H1 (cell line): Measurements from ENCODE around the gene LDLRAD4. TPM values are rescaled to one million over a fixed set of nuclear protein-coding genes. Genes with fewer than 3 reads are reported as not detected.
"Not testable (repeated sequence)": the region's sequence is repeated elsewhere in the genome, so short reads cannot be mapped to it uniquely, and the experiment has no call there.

ENCODE experiments used
- CTCF ChIA-PET: fragments of 300-600 bp; sonication (Branson Sonifier 250); formaldehyde crosslinking; loops from one replicate; lab custom pipeline; 2021; ENCODE audit not compliant: partially characterized antibody; lab: Charles Lee
- POLR2A ChIA-PET: fragments of 300-600 bp; sonication (Branson Sonifier 250); formaldehyde crosslinking; loops from one replicate; lab custom pipeline; 2021; ENCODE audit warnings: inconsistent platforms; ENCODE audit not compliant: partially characterized antibody; lab: Charles Lee
- DNase-seq, 2 experiments: peaks; one replicate each; pipeline versions ENCODE4 v3.0.0 to v3.0.0-alpha.2; 2010 to 2022; ENCODE audit warnings: low spot score in 2 of 2, low read depth in 1 of 2, mixed read lengths in 1 of 2
- FAIRE-seq: peaks from 2 replicates; lab custom pipeline; 2011; peaks lifted over from hg19 to GRCh38; lab: Jason Lieb, UNC
- H2AFZ ChIP-seq: 2 replicates; pipeline ENCODE4 v1.8.1; 2012; ENCODE audit warnings: low read length, inconsistent platforms
- H2AK5ac ChIP-seq: 2 replicates; pipeline ENCODE4 v1.6.1; 2013; ENCODE audit warnings: low read depth, low read length
- H2BK120ac ChIP-seq: replicated peaks from 2 replicates; pipeline ENCODE3; 2013; ENCODE audit warnings: low read depth, low read length, inconsistent platforms
- H2BK12ac ChIP-seq: 2 replicates; pipeline ENCODE4 v1.6.1; 2013; ENCODE audit warnings: low read depth, low read length
- H2BK15ac ChIP-seq: 2 replicates; pipeline ENCODE4 v1.6.1; 2013; ENCODE audit warnings: low read length
- H2BK20ac ChIP-seq: 2 replicates; pipeline ENCODE4 v1.6.1; 2013; ENCODE audit warnings: low read length
- H2BK5ac ChIP-seq: 2 replicates; pipeline ENCODE4 v1.6.1; 2013; ENCODE audit warnings: low read depth, low read length
- H3K14ac ChIP-seq: 2 replicates; pipeline ENCODE4 v1.6.1; 2013; ENCODE audit warnings: inconsistent platforms; ENCODE audit not compliant: insufficient read length
- H3K18ac ChIP-seq: 2 replicates; pipeline ENCODE4 v1.6.1; 2013; ENCODE audit warnings: low read length; ENCODE audit errors: extremely low read depth
- H3K23ac ChIP-seq: 2 replicates; pipeline ENCODE4 v1.6.1; 2013; ENCODE audit warnings: inconsistent platforms; ENCODE audit not compliant: insufficient read length
- H3K23me2 ChIP-seq: 2 replicates; pipeline ENCODE4 v1.6.1; 2013; ENCODE audit warnings: low read depth, low read length
- H3K27ac ChIP-seq: 2 replicates; pipeline ENCODE4 v1.6.1; 2011; ENCODE audit warnings: low read depth, low read length, inconsistent platforms
- H3K27me3 ChIP-seq, 4 experiments: replicated peaks in 1 of 4; 1 replicate in 1 of 4; 2 replicates in 3 of 4; pipeline versions ENCODE4 v1.6.1 to v1.8.1; 2011 to 2013; ENCODE audit warnings: low read length in 3 of 4, mild to moderate bottlenecking in 3 of 4, inconsistent platforms in 2 of 4, mixed read lengths in 2 of 4, moderate library complexity in 1 of 4; ENCODE audit not compliant: control insufficient read depth in 3 of 4, insufficient read depth in 3 of 4; ENCODE audit errors: extremely low read depth in 1 of 4
- H3K36me3 ChIP-seq, 4 experiments: 2 replicates each; pipeline versions ENCODE4 v1.6.1 to v1.8.1; 2011 to 2013; ENCODE audit warnings: mild to moderate bottlenecking in 4 of 4, low read length in 3 of 4, moderate library complexity in 2 of 4, control low read depth in 1 of 4, inconsistent platforms in 1 of 4; ENCODE audit not compliant: insufficient read depth in 4 of 4, control insufficient read depth in 2 of 4
- H3K4ac ChIP-seq: replicated peaks from 2 replicates; pipeline ENCODE3; 2013; ENCODE audit warnings: low read length, low read depth, mixed read lengths, inconsistent platforms; ENCODE audit not compliant: insufficient read length
- H3K4me1 ChIP-seq, 4 experiments: replicated peaks in 1 of 4; 1 replicate in 1 of 4; 2 replicates in 3 of 4; pipeline versions ENCODE4 v1.6.1 to v1.8.1; 2011 to 2013; ENCODE audit warnings: low read length in 3 of 4, inconsistent platforms in 2 of 4, mixed read lengths in 1 of 4; ENCODE audit not compliant: insufficient read depth in 4 of 4, control insufficient read depth in 3 of 4
- H3K4me2 ChIP-seq, 2 experiments: 2 replicates each; pipeline versions ENCODE4 v1.6.1 to v1.8.1; 2011 to 2013; ENCODE audit warnings: low read depth in 2 of 2, low read length in 2 of 2, control low read depth in 1 of 2, inconsistent platforms in 1 of 2, mild to moderate bottlenecking in 1 of 2; ENCODE audit not compliant: insufficient read depth in 1 of 2
- H3K4me3 ChIP-seq, 4 experiments: fragments of 200-600, 300-600 bp in 1 of 4; sonication (generic), shearing (Covaris generic), sonication (Bioruptor Twin) in 1 of 4; 2 replicates each; pipeline versions ENCODE4 v1.5.1 to v1.8.1; 2011 to 2016; ENCODE audit warnings: low read length in 4 of 4, low read depth in 3 of 4, control low read depth in 2 of 4, inconsistent platforms in 2 of 4, mild to moderate bottlenecking in 2 of 4, mixed read lengths in 1 of 4, moderate library complexity in 1 of 4; ENCODE audit not compliant: insufficient read depth in 2 of 4; ENCODE audit errors: extremely low read depth in 1 of 4
- H3K56ac ChIP-seq: replicated peaks from 2 replicates; pipeline ENCODE3; 2013; ENCODE audit warnings: low read depth, mild to moderate bottlenecking, mixed read lengths, low read length, inconsistent platforms; ENCODE audit not compliant: insufficient read length
- H3K79me1 ChIP-seq: 2 replicates; pipeline ENCODE4 v1.6.1; 2013; ENCODE audit warnings: low read depth, low read length, control low read depth
- H3K79me2 ChIP-seq, 2 experiments: 2 replicates each; pipeline versions ENCODE4 v1.6.1 to v1.8.1; 2012 to 2013; ENCODE audit warnings: low read length in 2 of 2, mild to moderate bottlenecking in 2 of 2, inconsistent platforms in 1 of 2; ENCODE audit not compliant: insufficient read depth in 2 of 2, control insufficient read depth in 1 of 2
- H3K9ac ChIP-seq, 4 experiments: replicated peaks in 1 of 4; 1 replicate in 1 of 4; 2 replicates in 3 of 4; pipeline versions ENCODE4 v1.6.1 to v1.8.1; 2011 to 2013; ENCODE audit warnings: low read depth in 3 of 4, low read length in 3 of 4, control low read depth in 2 of 4, mild to moderate bottlenecking in 2 of 4, moderate library complexity in 2 of 4, inconsistent platforms in 1 of 4; ENCODE audit errors: extremely low read depth in 1 of 4
- H3K9me3 ChIP-seq, 2 experiments: 2 replicates each; pipeline versions ENCODE4 v1.6.1 to v1.8.1; 2012 to 2013; ENCODE audit warnings: mild to moderate bottlenecking in 2 of 2, moderate library complexity in 2 of 2, control low read depth in 1 of 2, inconsistent platforms in 1 of 2, low read depth in 1 of 2, low read length in 1 of 2, mixed read lengths in 1 of 2; ENCODE audit not compliant: insufficient read depth in 2 of 2
- H4K20me1 ChIP-seq, 2 experiments: replicated peaks in 1 of 2; 2 replicates each; pipeline versions ENCODE3 to v1.8.1; 2011 to 2013; ENCODE audit warnings: inconsistent platforms in 2 of 2, low read length in 2 of 2, mild to moderate bottlenecking in 1 of 2; ENCODE audit not compliant: insufficient read depth in 2 of 2, control insufficient read depth in 1 of 2
- H4K5ac ChIP-seq: 2 replicates; pipeline ENCODE4 v1.6.1; 2013; ENCODE audit warnings: low read length, low read depth, mixed read lengths, inconsistent platforms; ENCODE audit not compliant: insufficient read length
- H4K8ac ChIP-seq: 2 replicates; pipeline ENCODE4 v1.8.0; 2013; ENCODE audit warnings: mild to moderate bottlenecking, moderate library complexity, low read length, inconsistent platforms; ENCODE audit not compliant: insufficient read depth; ENCODE audit errors: extremely low read depth
- H4K91ac ChIP-seq: replicated peaks from 2 replicates; pipeline ENCODE3; 2013; ENCODE audit warnings: low read length, mixed read lengths, inconsistent platforms; ENCODE audit not compliant: insufficient read length
- WGBS, 2 experiments: shearing (Covaris generic) in 1 of 2; methylation state at CpG; one replicate each; pipeline versions ENCODE4 v1.1.6 to v1.1.7; 2013 to 2015; ENCODE audit warnings: low lambda C conversion rate in 2 of 2, mixed read lengths in 2 of 2, inconsistent platforms in 1 of 2, low coverage in 1 of 2, missing lambda C conversion rate in 1 of 2; ENCODE audit not compliant: insufficient replicate concordance in 2 of 2, insufficient coverage in 1 of 2, insufficient read length in 1 of 2; ENCODE audit errors: extremely low coverage in 1 of 2, missing lambda C conversion rate in 1 of 2; 5-methylcytosine and 5-hydroxymethylcytosine counted together
- polyA plus RNA-seq, 7 experiments: library from polyadenylated mRNA; depleted of rRNA in 3 of 7; stranded (reverse) in 5 of 7; unstranded in 2 of 7; fragments of >200 nt in 5 of 7; fragments of 200-250 nt in 2 of 7; gene quantifications; 1 replicate in 5 of 7; 2 replicates in 1 of 7; 4 replicates in 1 of 7; pipeline versions ENCODE4 v1.2.1 to v1.2.3, GENCODE V29; 2011 to 2013; ENCODE audit warnings: missing spikeins in 2 of 7, mixed read lengths in 2 of 7
- total RNA-seq: library from RNA; stranded (reverse); fragmentation: NEBNext Ultra II Directional; extraction: Animal tissue kit (Norgen Biotek cat#: 25700); gene quantifications from 2 replicates; pipeline ENCODE4 v1.2.1, GENCODE V29; 2021

The LDLRAD4 gene
- total and polyA plus RNA-seq, 2 of the 8 experiments (the other 6 are each of a cell fraction or from before 2014, with no cell fraction given), result 0.77 to 1.4 TPM

DNA sequence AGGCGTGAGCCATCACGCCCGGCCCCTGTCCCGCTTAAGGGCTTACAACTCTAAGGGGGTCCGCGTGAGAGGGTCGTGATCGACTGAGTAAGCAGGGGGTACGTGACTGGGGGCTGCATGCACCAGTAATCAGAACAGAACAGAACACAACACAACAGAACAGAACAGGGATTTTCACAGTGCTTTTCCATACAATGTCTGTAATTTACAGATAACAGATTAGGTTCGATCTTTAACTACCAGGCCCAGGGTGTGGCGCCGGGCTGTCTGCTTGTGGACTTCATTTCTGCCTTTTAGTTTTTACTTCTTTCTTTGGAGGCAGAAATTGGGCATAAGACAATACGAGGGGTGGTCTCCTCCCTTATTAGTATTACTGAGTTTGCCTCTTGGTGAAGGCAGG lies 458.8 kb downstream of the LDLRAD4 start:
- H3K4me3 ChIP-seq, H3K27ac ChIP-seq, H3K56ac ChIP-seq, H2BK5ac ChIP-seq, H3K18ac ChIP-seq, FAIRE-seq, H4K5ac ChIP-seq, POLR2A ChIA-PET, H3K14ac ChIP-seq, H3K36me3 ChIP-seq, H3K9ac ChIP-seq, H3K79me2 ChIP-seq, H3K79me1 ChIP-seq, H2BK20ac ChIP-seq, H4K20me1 ChIP-seq, H3K23ac ChIP-seq, H4K91ac ChIP-seq, H2BK12ac ChIP-seq, H3K4ac ChIP-seq, H2BK120ac ChIP-seq, H3K4me1 ChIP-seq, H2BK15ac ChIP-seq, H3K23me2 ChIP-seq, H3K4me2 ChIP-seq, H2AFZ ChIP-seq, H4K8ac ChIP-seq, H2AK5ac ChIP-seq, CTCF ChIA-PET, H3K27me3 ChIP-seq, DNase-seq: not testable (repeated sequence)
- WGBS, 2 experiments, result 95% methylated on average over 13 of the region's 13 CpGs; no CpG with 5 or more reads in 1 of the 2 experiments
- peaks cover 12 to 13% of the 10 kb centered on the region in 2 experiments for H3K9me3 ChIP-seq
